ENCODE results near the gene TCP10L. TPM values are rescaled to one million over a fixed set of nuclear protein-coding genes. Genes with fewer than 3 reads are reported as not detected.
"Not testable (repeated sequence)": the region's sequence is repeated elsewhere in the genome, so short reads cannot be mapped to it uniquely, and the experiment has no call there.

The TCP10L gene
- total RNA-seq, 1 donor from 2014 or later = 0.06 TPM

GRCh38 chr21:32544697-32545096 is 40.6 kb downstream of the TCP10L start:
- no peak overlapping the region for H3K4me3 ChIP-seq (ENCODE audit: low read depth, low read length)
- no peak for TF ChIP-seq CTCF (conservative IDR thresholded peaks at IDR 0.05; ENCODE audit: low read depth, low read length)
- DNase-seq (ENCODE audit: low read depth) = no peak

GRCh38 chr21:32543975-32544374 is 41.3 kb downstream of the TCP10L start:
- no peak overlapping the region for H3K4me3 ChIP-seq (ENCODE audit: low read depth, low read length)
- no peak for TF ChIP-seq CTCF (conservative IDR thresholded peaks at IDR 0.05; ENCODE audit: low read depth, low read length)

DNA sequence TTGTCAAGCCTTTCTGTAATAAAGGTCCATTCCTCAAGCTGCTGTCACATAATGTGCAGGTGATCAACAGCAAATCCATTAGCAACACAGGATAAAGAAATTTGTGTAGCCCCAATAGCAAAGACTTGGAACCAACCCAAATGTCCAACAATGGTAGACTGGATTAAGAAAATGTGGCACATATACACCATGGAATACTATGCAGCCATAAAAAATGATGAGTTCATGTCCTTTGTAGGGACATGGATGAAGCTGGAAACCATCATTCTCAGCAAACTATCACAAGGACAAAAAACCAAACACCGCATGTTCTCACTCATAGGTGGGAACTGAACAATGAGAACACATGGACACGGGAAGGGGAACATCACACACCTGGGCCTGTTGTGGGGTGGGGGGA is 42.3 kb downstream of the TCP10L start:
- not testable (repeated sequence) for DNase-seq (ENCODE audit: low read depth); H3K4me3 ChIP-seq (ENCODE audit: low read depth, low read length)

More at GRCh38 chr21:32543975-32544374, 41.3 kb downstream of the TCP10L start:
- DNase-seq (ENCODE audit: low read depth) = no peak

GRCh38 chr21:32539378-32539777 is 45.9 kb downstream of the TCP10L start:
- DNase-seq (ENCODE audit: low read depth) = no peak
- no peak for TF ChIP-seq CTCF (conservative IDR thresholded peaks at IDR 0.05; ENCODE audit: low read depth, low read length)
- no peak overlapping the region for H3K4me3 ChIP-seq (ENCODE audit: low read depth, low read length)

- H3K4me3 ChIP-seq (ENCODE audit: low read depth, low read length) = no peak overlapping the region
- DNase-seq (ENCODE audit: low read depth) = no peak
- TF ChIP-seq CTCF (conservative IDR thresholded peaks at IDR 0.05; ENCODE audit: low read depth, low read length) = no peak
These were observed 47.1 kb downstream of the TCP10L start for GRCh38 chr21:32538147-32538792.

DNA sequence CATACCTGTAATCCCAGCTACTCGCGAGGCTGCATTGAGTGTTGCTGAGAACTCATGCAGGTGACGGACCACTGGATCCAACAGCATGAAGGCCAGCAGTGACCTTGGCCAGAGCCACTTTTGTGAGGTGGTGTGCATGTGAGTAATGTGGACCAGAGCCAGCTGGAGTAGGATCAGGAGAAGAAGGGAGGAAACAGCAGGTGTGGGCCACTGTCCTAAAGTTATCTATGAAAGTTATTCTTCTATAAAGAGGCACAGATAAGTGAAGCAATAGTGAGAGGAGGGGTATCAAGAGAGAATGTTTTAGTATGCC is 47.8 kb downstream of the TCP10L start:
- no peak overlapping the region for H3K4me3 ChIP-seq (ENCODE audit: low read depth, low read length)
- no peak for TF ChIP-seq CTCF (conservative IDR thresholded peaks at IDR 0.05; ENCODE audit: low read depth, low read length)
- DNase-seq (ENCODE audit: low read depth) = no peak

- TF ChIP-seq CTCF (conservative IDR thresholded peaks at IDR 0.05; ENCODE audit: low read depth, low read length) = no peak
- H3K4me3 ChIP-seq (ENCODE audit: low read depth, low read length) = no peak overlapping the region
- DNase-seq (ENCODE audit: low read depth) = no peak
These were observed 49.7 kb downstream of the TCP10L start for GRCh38 chr21:32535612-32536011.
